Measurements from ENCODE around the gene B3GALT4.

Gene B3GALT4

DNA sequence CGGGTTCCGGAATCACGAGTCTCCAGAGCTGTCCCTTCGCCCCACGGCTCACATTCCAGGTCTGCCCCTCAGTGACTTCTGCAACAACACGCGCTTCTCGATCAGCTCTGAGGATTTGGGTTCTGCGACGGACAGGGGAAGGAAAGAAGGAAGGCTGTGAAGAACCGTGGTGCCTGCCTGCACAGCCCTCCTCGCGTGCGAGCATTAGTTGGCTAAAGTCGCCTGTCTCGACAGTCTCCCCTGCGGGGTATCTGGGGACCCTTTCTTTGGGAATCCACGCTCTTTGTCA, 28.3 kb upstream of the B3GALT4 start (continued):
- no peak for TF ChIP-seq ZNF664 (tag by site-specific recombination; IDR thresholded peaks at IDR 0.05)
- TF ChIP-seq ZBTB48 (tag by site-specific recombination; IDR thresholded peaks at IDR 0.05): no peak
- no peak for TF ChIP-seq ZNF626 (tag by site-specific recombination; IDR thresholded peaks at IDR 0.05)
- 0 out of 2 replicates have a peak, but pooled peaks have one; percentile 8 for TF ChIP-seq ZNF501 (tag by site-specific recombination; IDR thresholded peaks at IDR 0.05)
- TF ChIP-seq IKZF3 (tag by site-specific recombination; IDR thresholded peaks at IDR 0.05): no peak
- peak; percentile 56; the same call in 1 of the 2 replicates for TF ChIP-seq ZNF2 (tag by site-specific recombination; IDR thresholded peaks at IDR 0.05)

DNA sequence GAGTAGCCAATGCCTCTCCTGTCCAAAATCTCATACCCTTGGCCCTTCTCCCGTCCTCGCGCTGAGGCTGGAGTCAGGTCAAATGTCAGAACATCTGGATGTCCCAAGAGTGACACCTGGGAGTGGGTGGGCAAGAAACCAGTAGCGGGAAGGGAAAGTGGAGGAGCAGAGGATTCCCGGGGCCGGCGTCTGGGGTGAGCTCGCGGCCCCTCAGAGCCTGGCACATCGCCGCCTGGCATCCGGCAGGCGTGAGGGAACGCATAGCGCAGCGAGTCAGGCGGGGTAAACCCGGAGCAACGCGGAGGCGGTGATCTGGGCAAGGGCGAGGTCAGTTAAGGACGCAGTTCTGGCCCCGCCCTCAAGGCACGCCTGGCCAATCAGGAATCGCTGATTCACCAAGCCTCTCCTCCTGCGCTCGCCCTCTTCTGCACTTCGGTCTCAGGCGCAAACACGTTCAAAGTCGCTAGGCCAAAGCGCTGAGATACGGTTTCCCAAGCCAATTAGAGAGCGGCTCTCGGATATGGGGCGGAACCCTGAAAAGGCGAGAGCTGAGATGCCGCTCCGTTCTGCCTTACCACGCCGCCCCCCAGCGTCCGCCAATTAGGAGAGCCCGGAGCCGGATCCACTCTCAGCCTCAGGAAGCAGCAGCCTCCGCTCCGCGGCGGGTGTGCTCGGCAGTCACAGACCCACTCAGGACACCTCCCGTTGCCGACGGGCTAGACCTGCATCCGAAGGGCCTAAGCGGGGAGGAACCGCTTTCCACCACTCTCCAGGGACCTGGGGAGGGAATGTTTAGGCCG, 27.8 kb upstream of the B3GALT4 start:
- peak overlapping the region; percentile 62 for H3K4me3 ChIP-seq (ENCODE audit: low read depth, low read length)
- H3K36me3 ChIP-seq (ENCODE audit: control insufficient read depth in 2 of 2, insufficient read depth in 1 of 2, low read length in 2 of 2): peaks cover 14 to 20% of the 10 kb centered on the region in 2 experiments; a peak in 2 of 3 replicates
- CTCF ChIA-PET: interaction anchor here (0.6 to 6.1 kb wide), 52 partner anchors 9 to 802 kb away, joined by 3 to 76 read pairs (median 6); partner anchors contain the start of genes HSD17B8 and RING1
- H3K4me1 ChIP-seq (ENCODE audit: control insufficient read depth, insufficient read depth, low read length): peaks cover 12% of the 10 kb centered on the region
- no peaks in the 10 kb centered on the region for H3K9me3 ChIP-seq (ENCODE audit: control insufficient read depth, insufficient read depth, low read depth, low read length)
- POLR2A ChIA-PET: interaction anchor here (0.5 to 4.8 kb wide), 30 partner anchors 10 to 357 kb away, joined by 3 to 65 read pairs (median 6); partner anchors contain the start of genes B3GALT4, HSD17B8, PFDN6 and RGL2
- H3K27ac ChIP-seq (ENCODE audit: extremely low read depth, low read depth, low read length): peak overlapping the region; percentile 88
- TF ChIP-seq, protein P1, sequence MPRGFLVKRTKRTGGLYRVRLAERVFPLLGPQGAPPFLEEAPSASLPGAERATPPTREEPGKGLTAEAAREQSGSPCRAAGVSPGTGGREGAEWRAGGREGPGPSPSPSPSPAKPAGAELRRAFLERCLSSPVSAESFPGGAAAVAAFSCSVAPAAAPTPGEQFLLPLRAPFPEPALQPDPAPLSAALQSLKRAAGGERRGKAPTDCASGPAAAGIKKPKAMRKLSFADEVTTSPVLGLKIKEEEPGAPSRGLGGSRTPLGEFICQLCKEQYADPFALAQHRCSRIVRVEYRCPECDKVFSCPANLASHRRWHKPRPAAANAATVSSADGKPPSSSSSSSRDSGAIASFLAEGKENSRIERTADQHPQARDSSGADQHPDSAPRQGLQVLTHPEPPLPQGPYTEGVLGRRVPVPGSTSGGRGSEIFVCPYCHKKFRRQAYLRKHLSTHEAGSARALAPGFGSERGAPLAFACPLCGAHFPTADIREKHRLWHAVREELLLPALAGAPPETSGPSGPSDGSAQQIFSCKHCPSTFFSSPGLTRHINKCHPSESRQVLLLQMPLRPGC (tag by site-specific recombination; IDR thresholded peaks at IDR 0.05): peak; percentile 23; the same call in 1 of the 2 replicates
- TF ChIP-seq RBAK (tag by site-specific recombination; IDR thresholded peaks at IDR 0.05) (no peak), KLF8 (tag by site-specific recombination; IDR thresholded peaks at IDR 0.05) (peak; percentile 36; the same call in 1 of the 2 replicates), SP2 (tag by site-specific recombination; IDR thresholded peaks at IDR 0.05) (peak; percentile 98), ZBTB17 (tag by site-specific recombination; IDR thresholded peaks at IDR 0.05) (peak; percentile 98), ZNF600 (tag by site-specific recombination; IDR thresholded peaks at IDR 0.05) (0 out of 2 replicates have a peak, but pooled peaks have one; percentile 8), ZNF341 (tag by site-specific recombination; IDR thresholded peaks at IDR 0.05; ENCODE audit: low read depth) (peak; percentile 90), ZSCAN30 (tag by site-specific recombination; IDR thresholded peaks at IDR 0.05) (0 out of 2 replicates have a peak, but pooled peaks have one; percentile 36), ZNF366 (tag by site-specific recombination; conservative IDR thresholded peaks at IDR 0.05) (peak; percentile 84), BCL11B (tag by site-specific recombination; IDR thresholded peaks at IDR 0.05; ENCODE audit: low read depth) (peak; percentile 63), ZNF335 (tag by site-specific recombination; conservative IDR thresholded peaks at IDR 0.05) (peak; percentile 96), EGR2 (tag by site-specific recombination; IDR thresholded peaks at IDR 0.05; ENCODE audit: low read depth) (peak; percentile 65; the same call in 1 of the 2 replicates), ZIC2 (tag by site-specific recombination; IDR thresholded peaks at IDR 0.05) (peak; percentile 44; the same call in 1 of the 2 replicates), BCL11A (tag by site-specific recombination; IDR thresholded peaks at IDR 0.05; ENCODE audit: low read depth) (peak; percentile 74; the same call in 1 of the 2 replicates), SALL2 (tag by site-specific recombination; IDR thresholded peaks at IDR 0.05; ENCODE audit: borderline replicate concordance) (no peak), ZNF248 (tag by site-specific recombination; IDR thresholded peaks at IDR 0.05) (no peak)
- TF ChIP-seq, protein P2, sequence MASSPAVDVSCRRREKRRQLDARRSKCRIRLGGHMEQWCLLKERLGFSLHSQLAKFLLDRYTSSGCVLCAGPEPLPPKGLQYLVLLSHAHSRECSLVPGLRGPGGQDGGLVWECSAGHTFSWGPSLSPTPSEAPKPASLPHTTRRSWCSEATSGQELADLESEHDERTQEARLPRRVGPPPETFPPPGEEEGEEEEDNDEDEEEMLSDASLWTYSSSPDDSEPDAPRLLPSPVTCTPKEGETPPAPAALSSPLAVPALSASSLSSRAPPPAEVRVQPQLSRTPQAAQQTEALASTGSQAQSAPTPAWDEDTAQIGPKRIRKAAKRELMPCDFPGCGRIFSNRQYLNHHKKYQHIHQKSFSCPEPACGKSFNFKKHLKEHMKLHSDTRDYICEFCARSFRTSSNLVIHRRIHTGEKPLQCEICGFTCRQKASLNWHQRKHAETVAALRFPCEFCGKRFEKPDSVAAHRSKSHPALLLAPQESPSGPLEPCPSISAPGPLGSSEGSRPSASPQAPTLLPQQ (tag by site-specific recombination; IDR thresholded peaks at IDR 0.05): 0 out of 2 replicates have a peak, but pooled peaks have one; percentile 10
- TF ChIP-seq, protein P3, sequence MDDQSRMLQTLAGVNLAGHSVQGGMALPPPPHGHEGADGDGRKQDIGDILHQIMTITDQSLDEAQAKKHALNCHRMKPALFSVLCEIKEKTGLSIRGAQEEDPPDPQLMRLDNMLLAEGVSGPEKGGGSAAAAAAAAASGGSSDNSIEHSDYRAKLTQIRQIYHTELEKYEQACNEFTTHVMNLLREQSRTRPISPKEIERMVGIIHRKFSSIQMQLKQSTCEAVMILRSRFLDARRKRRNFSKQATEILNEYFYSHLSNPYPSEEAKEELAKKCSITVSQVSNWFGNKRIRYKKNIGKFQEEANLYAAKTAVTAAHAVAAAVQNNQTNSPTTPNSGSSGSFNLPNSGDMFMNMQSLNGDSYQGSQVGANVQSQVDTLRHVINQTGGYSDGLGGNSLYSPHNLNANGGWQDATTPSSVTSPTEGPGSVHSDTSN (CRISPR knock-in tag; IDR thresholded peaks at IDR 0.05): peak; percentile 80
- TF ChIP-seq, protein P4, sequence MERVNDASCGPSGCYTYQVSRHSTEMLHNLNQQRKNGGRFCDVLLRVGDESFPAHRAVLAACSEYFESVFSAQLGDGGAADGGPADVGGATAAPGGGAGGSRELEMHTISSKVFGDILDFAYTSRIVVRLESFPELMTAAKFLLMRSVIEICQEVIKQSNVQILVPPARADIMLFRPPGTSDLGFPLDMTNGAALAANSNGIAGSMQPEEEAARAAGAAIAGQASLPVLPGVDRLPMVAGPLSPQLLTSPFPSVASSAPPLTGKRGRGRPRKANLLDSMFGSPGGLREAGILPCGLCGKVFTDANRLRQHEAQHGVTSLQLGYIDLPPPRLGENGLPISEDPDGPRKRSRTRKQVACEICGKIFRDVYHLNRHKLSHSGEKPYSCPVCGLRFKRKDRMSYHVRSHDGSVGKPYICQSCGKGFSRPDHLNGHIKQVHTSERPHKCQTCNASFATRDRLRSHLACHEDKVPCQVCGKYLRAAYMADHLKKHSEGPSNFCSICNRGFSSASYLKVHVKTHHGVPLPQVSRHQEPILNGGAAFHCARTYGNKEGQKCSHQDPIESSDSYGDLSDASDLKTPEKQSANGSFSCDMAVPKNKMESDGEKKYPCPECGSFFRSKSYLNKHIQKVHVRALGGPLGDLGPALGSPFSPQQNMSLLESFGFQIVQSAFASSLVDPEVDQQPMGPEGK (tag by site-specific recombination; IDR thresholded peaks at IDR 0.05): peak; percentile 53; the same call in 1 of the 2 replicates
- TF ChIP-seq, protein P5, sequence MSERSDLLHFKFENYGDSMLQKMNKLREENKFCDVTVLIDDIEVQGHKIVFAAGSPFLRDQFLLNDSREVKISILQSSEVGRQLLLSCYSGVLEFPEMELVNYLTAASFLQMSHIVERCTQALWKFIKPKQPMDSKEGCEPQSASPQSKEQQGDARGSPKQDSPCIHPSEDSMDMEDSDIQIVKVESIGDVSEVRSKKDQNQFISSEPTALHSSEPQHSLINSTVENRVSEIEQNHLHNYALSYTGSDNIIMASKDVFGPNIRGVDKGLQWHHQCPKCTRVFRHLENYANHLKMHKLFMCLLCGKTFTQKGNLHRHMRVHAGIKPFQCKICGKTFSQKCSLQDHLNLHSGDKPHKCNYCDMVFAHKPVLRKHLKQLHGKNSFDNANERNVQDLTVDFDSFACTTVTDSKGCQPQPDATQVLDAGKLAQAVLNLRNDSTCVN (tag by site-specific recombination; optimal IDR thresholded peaks at IDR 0.05): peak; percentile 59
- TF ChIP-seq, protein P6, sequence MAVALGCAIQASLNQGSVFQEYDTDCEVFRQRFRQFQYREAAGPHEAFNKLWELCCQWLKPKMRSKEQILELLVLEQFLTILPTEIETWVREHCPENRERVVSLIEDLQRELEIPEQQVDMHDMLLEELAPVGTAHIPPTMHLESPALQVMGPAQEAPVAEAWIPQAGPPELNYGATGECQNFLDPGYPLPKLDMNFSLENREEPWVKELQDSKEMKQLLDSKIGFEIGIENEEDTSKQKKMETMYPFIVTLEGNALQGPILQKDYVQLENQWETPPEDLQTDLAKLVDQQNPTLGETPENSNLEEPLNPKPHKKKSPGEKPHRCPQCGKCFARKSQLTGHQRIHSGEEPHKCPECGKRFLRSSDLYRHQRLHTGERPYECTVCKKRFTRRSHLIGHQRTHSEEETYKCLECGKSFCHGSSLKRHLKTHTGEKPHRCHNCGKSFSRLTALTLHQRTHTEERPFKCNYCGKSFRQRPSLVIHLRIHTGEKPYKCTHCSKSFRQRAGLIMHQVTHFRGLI (tag by site-specific recombination; IDR thresholded peaks at IDR 0.05): no peak
